ENCODE results near the gene CAVIN2.

- TF ChIP-seq, protein P1, sequence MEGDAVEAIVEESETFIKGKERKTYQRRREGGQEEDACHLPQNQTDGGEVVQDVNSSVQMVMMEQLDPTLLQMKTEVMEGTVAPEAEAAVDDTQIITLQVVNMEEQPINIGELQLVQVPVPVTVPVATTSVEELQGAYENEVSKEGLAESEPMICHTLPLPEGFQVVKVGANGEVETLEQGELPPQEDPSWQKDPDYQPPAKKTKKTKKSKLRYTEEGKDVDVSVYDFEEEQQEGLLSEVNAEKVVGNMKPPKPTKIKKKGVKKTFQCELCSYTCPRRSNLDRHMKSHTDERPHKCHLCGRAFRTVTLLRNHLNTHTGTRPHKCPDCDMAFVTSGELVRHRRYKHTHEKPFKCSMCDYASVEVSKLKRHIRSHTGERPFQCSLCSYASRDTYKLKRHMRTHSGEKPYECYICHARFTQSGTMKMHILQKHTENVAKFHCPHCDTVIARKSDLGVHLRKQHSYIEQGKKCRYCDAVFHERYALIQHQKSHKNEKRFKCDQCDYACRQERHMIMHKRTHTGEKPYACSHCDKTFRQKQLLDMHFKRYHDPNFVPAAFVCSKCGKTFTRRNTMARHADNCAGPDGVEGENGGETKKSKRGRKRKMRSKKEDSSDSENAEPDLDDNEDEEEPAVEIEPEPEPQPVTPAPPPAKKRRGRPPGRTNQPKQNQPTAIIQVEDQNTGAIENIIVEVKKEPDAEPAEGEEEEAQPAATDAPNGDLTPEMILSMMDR (IDR thresholded peaks at IDR 0.05) = no peak
- no peak for TF ChIP-seq EP300 (IDR thresholded peaks at IDR 0.05)
- no peak for TF ChIP-seq POLR2A (IDR thresholded peaks at IDR 0.05; ENCODE audit: low read length)
- TF ChIP-seq RAD21 (conservative IDR thresholded peaks at IDR 0.05 in 1 of 2, IDR thresholded peaks at IDR 0.05 in 1 of 2) = no peak
- no peak for TF ChIP-seq ZNF302 (CRISPR knock-in tag; IDR thresholded peaks at IDR 0.05)
- TF ChIP-seq BHLHE40 (IDR thresholded peaks at IDR 0.05; ENCODE audit: low read depth, low read length) = no peak
- no peak for TF ChIP-seq NR3C1 (IDR thresholded peaks at IDR 0.05)
- TF ChIP-seq, protein P2, sequence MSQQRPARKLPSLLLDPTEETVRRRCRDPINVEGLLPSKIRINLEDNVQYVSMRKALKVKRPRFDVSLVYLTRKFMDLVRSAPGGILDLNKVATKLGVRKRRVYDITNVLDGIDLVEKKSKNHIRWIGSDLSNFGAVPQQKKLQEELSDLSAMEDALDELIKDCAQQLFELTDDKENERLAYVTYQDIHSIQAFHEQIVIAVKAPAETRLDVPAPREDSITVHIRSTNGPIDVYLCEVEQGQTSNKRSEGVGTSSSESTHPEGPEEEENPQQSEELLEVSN (IDR thresholded peaks at IDR 0.05; ENCODE audit: borderline replicate concordance, low read depth) = no peak
- no peak for TF ChIP-seq FOSB (CRISPR knock-in tag; IDR thresholded peaks at IDR 0.05)
- no peak for TF ChIP-seq HMGXB4 (CRISPR knock-in tag; IDR thresholded peaks at IDR 0.05; ENCODE audit: borderline replicate concordance)
- no peak for TF ChIP-seq ZSCAN20 (CRISPR knock-in tag; IDR thresholded peaks at IDR 0.05)
Observed at GRCh38 chr2:191824398-191824797, 22.5 kb downstream of the CAVIN2 start.
